Erythroblast (primary cell): Measurements from ENCODE around the gene TNFRSF14.

Source experiments
- GATA1 ChIP-seq: IDR thresholded peaks from 2 replicates; pipeline ENCODE4 v1.6.1; 2011; ENCODE audit warnings: low read depth, mild to moderate bottlenecking, control low read depth, low read length, moderate library complexity
- POLR2A ChIP-seq: IDR thresholded peaks from 2 replicates; pipeline ENCODE4 v1.6.1; 2011; ENCODE audit warnings: mild to moderate bottlenecking, low read length

GRCh38 chr1:2611031-2611501 is 54.9 kb downstream of the TNFRSF14 start:
- TF ChIP-seq POLR2A (no peak), GATA1 (no peak)
